Mesodermal cell (in vitro differentiated cells): ENCODE results near the gene AHCYL2.

Experiments used
- H3K27ac ChIP-seq: 2 replicates; pipeline ENCODE4 v1.7.0; 2013; ENCODE audit warnings: mild to moderate bottlenecking, low read depth, low read length, moderate library complexity; ENCODE audit not compliant: severe bottlenecking
- H3K36me3 ChIP-seq: 2 replicates; pipeline ENCODE4 v1.7.1; 2013; ENCODE audit warnings: mild to moderate bottlenecking, low read length, moderate library complexity; ENCODE audit not compliant: control insufficient read depth, insufficient read depth
- H3K4me1 ChIP-seq: one replicate; pipeline ENCODE4 v1.7.1; 2013; ENCODE audit warnings: mild to moderate bottlenecking, low read length; ENCODE audit not compliant: insufficient read depth, control insufficient read depth, poor library complexity, severe bottlenecking
- H3K4me3 ChIP-seq: 2 replicates; pipeline ENCODE4 v1.7.0; 2013; ENCODE audit warnings: low read length, control low read depth, mild to moderate bottlenecking; ENCODE audit not compliant: insufficient read depth, poor library complexity, severe bottlenecking; ENCODE audit errors: extremely low read depth
- H3K9me3 ChIP-seq: 2 replicates; pipeline ENCODE4 v1.7.1; 2013; ENCODE audit warnings: mild to moderate bottlenecking, low read length, moderate library complexity; ENCODE audit not compliant: control insufficient read depth
- WGBS, 2 experiments: methylation state at CpG; one replicate each; pipeline ENCODE4 v1.1.5; 2013; ENCODE audit warnings: missing lambda C conversion rate in 2 of 2; ENCODE audit not compliant: insufficient coverage in 2 of 2; 5-methylcytosine and 5-hydroxymethylcytosine counted together

Gene AHCYL2

GRCh38 chr7:129225206-129225930 is 538 bp downstream of the AHCYL2 start:
- Histone ChIP-seq H3K4me3 (peak overlapping the region; percentile 79), H3K4me1 (peaks cover 3% of the 10 kb centered on the region), H3K9me3 (no peaks in the 10 kb centered on the region), H3K36me3 (no peaks in the 10 kb centered on the region), H3K27ac (peak overlapping the region; percentile 83)
- WGBS, 2 experiments = 0% methylated on average over 37 to 48 of the region's 60 CpGs

DNA sequence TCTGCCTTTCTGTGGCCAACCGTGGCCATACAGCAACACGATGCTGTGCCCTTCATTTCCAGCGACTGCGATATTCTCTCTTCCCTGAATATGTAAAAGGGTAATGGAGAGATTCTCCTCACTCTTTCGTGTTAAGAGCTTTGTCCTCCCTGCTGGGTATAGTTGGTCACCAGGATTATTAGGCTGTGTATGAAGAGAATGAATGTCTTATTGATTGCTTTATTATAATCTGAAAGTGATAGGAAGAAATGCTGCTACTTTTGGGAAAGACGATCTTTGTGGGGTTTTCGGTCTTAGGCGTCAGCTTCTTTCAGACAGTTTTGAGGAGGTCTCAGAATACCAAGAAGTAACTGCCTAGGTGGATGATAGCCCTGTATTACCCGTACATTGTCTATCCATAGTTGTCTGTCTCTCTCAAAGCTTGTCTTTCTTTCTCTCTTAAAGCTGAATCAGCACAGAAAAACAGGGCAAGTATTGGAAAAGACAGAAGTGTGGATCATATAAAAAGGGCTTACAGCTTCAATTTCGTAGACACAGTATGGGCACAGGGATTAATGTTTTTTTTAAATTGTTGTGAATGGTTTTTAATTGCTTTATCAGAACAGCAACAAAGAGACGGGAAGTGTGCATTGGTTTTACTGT is 1.2 kb downstream of the AHCYL2 start:
- peaks cover 3% of the 10 kb centered on the region for H3K4me1 ChIP-seq
- WGBS, 2 experiments = 17 to 30% methylated on average over 8 of the region's 11 CpGs
- no peaks in the 10 kb centered on the region for H3K9me3 ChIP-seq
- H3K27ac ChIP-seq = no peak overlapping the region
- H3K36me3 ChIP-seq = no peaks in the 10 kb centered on the region
- H3K4me3 ChIP-seq = peak overlapping the region; percentile 79

DNA sequence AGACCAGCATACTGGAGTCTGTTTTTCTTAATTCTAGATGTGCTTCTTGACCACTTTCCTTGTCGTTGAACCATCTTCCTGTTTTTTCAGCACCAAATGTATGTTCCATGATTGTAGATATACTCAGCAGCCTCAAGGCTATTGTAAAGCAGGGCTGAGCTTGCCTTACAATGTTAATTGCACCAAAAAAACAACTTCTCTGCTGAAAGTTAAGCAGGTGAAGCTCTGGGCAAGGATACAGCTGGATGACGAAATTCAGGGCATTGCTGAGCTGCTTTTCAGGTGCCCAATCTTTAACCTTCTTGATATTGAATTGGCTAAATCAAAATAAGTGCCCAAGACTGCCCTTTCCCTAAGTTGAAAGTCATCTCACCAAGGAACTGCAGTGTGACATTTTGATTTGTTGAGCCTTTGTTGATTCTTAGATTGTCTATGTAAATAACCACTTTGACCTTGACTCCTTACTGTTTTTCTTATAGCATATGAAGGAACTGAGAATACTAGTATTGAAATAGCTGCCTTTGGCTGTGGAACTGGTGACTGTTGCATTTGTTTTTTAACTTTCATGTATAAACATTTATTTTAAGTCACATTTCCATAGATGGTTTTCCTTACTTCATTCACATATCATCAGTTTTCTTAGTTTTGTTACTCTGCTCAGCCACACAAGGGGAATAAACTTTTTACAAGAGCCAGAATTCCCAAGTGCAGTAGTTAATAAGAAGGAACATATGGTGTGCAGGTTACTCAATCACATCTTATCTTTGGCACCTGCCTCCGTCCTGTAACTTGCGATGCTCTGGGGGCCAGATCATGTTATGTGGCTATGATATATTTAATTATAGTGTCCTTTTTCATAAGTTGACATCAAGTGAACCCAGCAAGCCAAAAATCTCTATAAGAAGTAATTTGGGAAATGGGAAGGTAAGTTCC is 3.1 kb downstream of the AHCYL2 start:
- H3K4me1 ChIP-seq = peaks cover 3% of the 10 kb centered on the region
- no peaks in the 10 kb centered on the region for H3K36me3 ChIP-seq
- WGBS, 2 experiments = 91% methylated on average over 1 to 2 of the region's 4 CpGs
- H3K9me3 ChIP-seq = no peaks in the 10 kb centered on the region
- no peak overlapping the region for H3K4me3 ChIP-seq
- H3K27ac ChIP-seq = no peak overlapping the region

- H3K27ac ChIP-seq = no peak overlapping the region
- 100% methylated on average over 1 to 2 of the region's 2 CpGs for WGBS, 2 experiments
- H3K9me3 ChIP-seq = no peaks in the 10 kb centered on the region
- H3K4me1 ChIP-seq = peaks cover 3% of the 10 kb centered on the region
- H3K4me3 ChIP-seq = no peak overlapping the region
- H3K36me3 ChIP-seq = no peaks in the 10 kb centered on the region
Observed at GRCh38 chr7:129228633-129229032, 3.8 kb downstream of the AHCYL2 start.

GRCh38 chr7:129231666-129232065 is 6.8 kb downstream of the AHCYL2 start:
- no peaks in the 10 kb centered on the region for H3K36me3 ChIP-seq
- H3K4me3 ChIP-seq = no peak overlapping the region
- H3K4me1 ChIP-seq = no peaks in the 10 kb centered on the region
- no peaks in the 10 kb centered on the region for H3K9me3 ChIP-seq
- H3K27ac ChIP-seq = no peak overlapping the region
- 100% methylated on average over 1 of the region's 5 CpGs; no CpG with 5 or more reads in 1 of the 2 experiments for WGBS, 2 experiments

DNA sequence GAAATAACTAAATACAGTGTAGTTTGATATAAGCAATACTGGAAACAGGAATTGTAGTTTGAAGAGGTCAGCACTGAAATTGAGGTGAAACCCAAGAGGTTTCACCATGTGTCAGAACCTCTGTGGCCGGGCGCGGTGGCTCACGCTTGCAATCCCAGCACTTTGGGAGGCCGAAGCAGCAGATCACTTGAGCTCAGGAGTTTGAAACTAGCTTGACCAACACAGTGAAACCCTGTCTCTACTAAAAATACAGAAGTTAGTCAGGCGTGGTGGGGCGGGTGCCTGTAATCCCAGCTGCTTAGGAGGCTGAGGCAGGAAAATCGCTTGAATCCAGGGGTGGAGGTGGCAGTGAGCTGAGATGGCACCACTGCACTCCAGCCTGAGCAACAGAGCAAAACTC is 13.7 kb downstream of the AHCYL2 start:
- Histone ChIP-seq H3K4me1 (no peaks in the 10 kb centered on the region), H3K36me3 (no peaks in the 10 kb centered on the region), H3K4me3 (no peak overlapping the region), H3K27ac (no peak overlapping the region), H3K9me3 (no peaks in the 10 kb centered on the region)
- 90 to 95% methylated on average over 7 to 8 of the region's 8 CpGs for WGBS, 2 experiments

DNA sequence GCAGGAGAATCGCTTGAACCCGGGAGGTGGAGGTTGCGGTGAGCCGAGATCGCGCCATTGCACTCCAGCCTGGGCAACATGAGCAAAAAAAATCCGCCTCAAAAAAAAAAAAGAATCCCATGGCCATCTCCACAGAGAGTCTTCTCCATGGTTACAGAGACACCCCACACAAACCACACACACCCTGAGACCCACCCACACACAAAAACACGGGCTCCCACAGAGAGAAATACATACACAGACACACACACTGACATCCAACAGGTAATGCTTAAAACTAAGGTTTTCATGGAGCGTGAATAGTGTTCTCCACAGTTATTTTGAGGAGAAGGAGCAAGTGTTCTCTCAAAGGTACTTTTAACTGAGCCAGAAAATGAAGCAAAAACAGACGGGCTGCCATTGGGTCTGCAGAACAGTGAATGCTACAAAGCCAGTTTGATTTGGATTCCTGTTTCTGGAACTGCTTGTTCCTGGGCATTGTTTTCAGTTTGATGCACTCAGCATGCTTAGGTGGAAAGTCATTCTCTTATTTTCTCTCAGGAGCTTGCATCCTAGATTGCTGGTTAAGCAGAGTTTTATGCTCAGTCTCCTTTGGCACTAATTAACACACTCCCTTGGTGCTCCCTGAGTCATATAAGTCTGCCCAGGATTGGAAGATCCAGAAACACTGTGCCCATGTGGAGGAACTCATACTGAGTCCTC is 15.4 kb downstream of the AHCYL2 start:
- no peak overlapping the region for H3K27ac ChIP-seq

GRCh38 chr7:129244220-129244619 is 19.4 kb downstream of the AHCYL2 start:
- Histone ChIP-seq H3K4me3 (no peak overlapping the region), H3K4me1 (no peaks in the 10 kb centered on the region), H3K27ac (no peak overlapping the region), H3K36me3 (no peaks in the 10 kb centered on the region), H3K9me3 (no peaks in the 10 kb centered on the region)
- 90% methylated on average over 1 of the region's 1 CpG; no CpG with 5 or more reads in 1 of the 2 experiments for WGBS, 2 experiments

More for the DNA sequence above, 15.4 kb downstream of the AHCYL2 start:
- Histone ChIP-seq H3K4me1 (no peaks in the 10 kb centered on the region), H3K36me3 (no peaks in the 10 kb centered on the region), H3K4me3 (no peak overlapping the region), H3K9me3 (no peaks in the 10 kb centered on the region)
- 94 to 97% methylated on average over 5 to 8 of the region's 10 CpGs for WGBS, 2 experiments

DNA sequence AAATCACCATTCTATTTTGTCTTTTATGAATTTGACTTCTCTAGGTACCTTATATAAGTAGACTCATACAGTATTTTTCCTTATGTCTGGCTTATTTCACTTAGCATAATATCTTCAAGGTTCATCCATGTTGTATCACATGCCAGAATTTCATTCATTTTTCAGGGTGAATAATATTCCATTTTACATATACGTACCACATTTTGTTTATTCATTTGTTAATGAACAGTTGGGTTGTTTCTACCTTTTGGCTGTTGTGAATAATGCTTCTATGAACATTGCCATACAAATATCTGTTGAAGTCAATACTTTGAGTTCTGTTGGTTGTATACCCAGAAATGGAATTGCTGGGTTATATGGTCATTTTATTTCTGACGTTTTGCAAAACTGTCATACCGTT is 20.7 kb downstream of the AHCYL2 start:
- H3K4me1 ChIP-seq = no peaks in the 10 kb centered on the region
- H3K9me3 ChIP-seq = no peaks in the 10 kb centered on the region
- H3K27ac ChIP-seq = no peak overlapping the region
- no peaks in the 10 kb centered on the region for H3K36me3 ChIP-seq
- WGBS, 2 experiments = no CpG with 5 or more reads among the region's 3 CpGs
- no peak overlapping the region for H3K4me3 ChIP-seq

- no peaks in the 10 kb centered on the region for H3K9me3 ChIP-seq
- H3K4me3 ChIP-seq = no peak overlapping the region
- H3K4me1 ChIP-seq = no peaks in the 10 kb centered on the region
- 100% methylated on average over 2 of the region's 2 CpGs; no CpG with 5 or more reads in 1 of the 2 experiments for WGBS, 2 experiments
- no peaks in the 10 kb centered on the region for H3K36me3 ChIP-seq
- H3K27ac ChIP-seq = no peak overlapping the region
Observed at GRCh38 chr7:129247087-129247486, 22.3 kb downstream of the AHCYL2 start.
